GM19025 (cell line): Measurements from ENCODE around the gene C1QTNF1.

ENCODE experiments used
- ATAC-seq: cut with Tn5 transposase; IDR thresholded peaks from one replicate; pipeline ENCODE4 v1.9.1; 2021; ENCODE audit warnings: mild to moderate bottlenecking, low read depth, moderate library complexity; ENCODE audit not compliant: unreplicated experiment

Gene C1QTNF1, protein sequence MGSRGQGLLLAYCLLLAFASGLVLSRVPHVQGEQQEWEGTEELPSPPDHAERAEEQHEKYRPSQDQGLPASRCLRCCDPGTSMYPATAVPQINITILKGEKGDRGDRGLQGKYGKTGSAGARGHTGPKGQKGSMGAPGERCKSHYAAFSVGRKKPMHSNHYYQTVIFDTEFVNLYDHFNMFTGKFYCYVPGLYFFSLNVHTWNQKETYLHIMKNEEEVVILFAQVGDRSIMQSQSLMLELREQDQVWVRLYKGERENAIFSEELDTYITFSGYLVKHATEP

GRCh38 chr17:79023886-79024771 is at the start of gene C1QTNF1:
Gene C1QTNF1 (plus strand): TSS chr17:79024169. CDS start chr17:79043969, 19,800 bp downstream.
- ATAC-seq = no peak

- ATAC-seq = no peak
Observed at GRCh38 chr17:78974635-78975591, 49.1 kb upstream of the C1QTNF1 start.

GRCh38 chr17:78976907-78977680 is 46.9 kb upstream of the C1QTNF1 start:
- no peak for ATAC-seq

DNA sequence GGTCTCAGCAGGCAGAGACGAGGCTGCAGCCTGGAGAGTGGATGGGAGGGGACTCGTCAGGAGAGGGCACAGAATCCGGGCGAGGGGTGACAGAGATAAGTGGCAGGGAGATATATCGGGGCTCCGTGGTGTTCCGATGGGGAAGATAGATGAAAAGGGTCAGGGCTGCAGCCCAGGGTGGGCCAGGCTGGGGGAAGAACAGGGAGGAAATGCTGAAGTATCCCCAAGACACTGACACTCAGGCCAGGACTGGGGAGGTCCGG is 46.4 kb upstream of the C1QTNF1 start:
- no peak for ATAC-seq

GRCh38 chr17:78977997-78978973 is 45.7 kb upstream of the C1QTNF1 start:
- no peak for ATAC-seq

- no peak for ATAC-seq
Observed at GRCh38 chr17:78979780-78980623, 44.0 kb upstream of the C1QTNF1 start, which contains the start of gene LGALS3BP. Gene LGALS3BP (minus strand): TSS chr17:78979923. CDS start chr17:78977191, 2,732 bp downstream.

DNA sequence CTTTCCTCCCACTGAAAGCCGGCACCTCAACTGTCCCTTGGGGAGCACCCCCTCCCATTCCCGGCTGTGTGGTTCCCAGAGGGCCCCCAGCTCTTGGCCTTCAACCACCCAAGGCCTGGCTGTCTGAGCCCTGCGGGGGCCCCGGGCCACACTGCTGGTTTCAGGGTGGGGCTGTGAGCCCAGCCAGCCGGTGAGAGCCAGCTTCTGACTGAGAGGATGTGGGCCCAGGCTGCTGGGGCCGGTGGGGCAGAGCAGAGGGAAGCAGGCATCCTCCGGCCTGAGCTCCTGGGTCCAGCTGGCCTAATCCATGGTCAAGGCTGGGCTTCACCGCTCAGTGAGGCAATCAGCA is 43.4 kb upstream of the C1QTNF1 start:
- no peak for ATAC-seq

- no peak for ATAC-seq
Observed at GRCh38 chr17:78981010-78981888, 42.7 kb upstream of the C1QTNF1 start.

DNA sequence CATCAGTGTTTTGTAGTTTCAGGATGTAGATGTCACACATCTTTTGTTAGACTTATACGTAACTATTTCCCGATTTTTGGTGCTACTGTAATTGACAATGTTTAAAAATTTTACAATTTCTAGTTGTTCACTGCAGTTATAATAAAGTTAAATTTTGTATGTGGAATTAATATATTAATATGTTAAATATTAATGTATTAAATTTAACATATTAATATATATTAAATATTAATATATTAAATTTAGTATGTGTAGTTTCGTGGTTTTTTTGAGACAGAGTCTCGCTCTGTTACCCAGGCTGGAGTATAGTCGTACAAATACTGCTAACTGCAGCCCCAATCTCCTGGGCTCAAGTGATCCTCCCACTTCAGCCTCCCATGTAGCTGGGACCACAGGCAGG is 38.6 kb upstream of the C1QTNF1 start:
- no peak for ATAC-seq

GRCh38 chr17:78986048-78986648 is 37.8 kb upstream of the C1QTNF1 start:
- ATAC-seq = no peak

- no peak for ATAC-seq
Observed at GRCh38 chr17:78986649-78987328, 37.2 kb upstream of the C1QTNF1 start.

DNA sequence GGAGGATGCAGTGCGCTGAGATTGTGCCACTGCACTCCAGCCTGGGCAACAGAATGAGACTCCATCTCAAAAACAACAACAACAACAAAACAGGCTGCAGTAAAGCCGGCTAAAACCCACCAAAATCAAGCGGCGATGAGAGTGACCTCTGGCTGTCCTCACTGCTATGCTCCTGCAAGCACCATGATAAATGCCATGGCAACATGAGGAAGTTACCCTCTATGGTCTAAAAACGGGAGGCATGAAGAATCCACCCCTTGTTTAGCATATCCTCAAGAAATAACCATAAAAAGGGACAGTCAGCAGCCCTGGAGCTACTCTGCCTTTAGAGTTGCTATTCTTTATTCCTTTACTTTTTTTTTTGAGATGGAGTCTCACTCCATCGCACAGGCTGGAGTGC is 35.8 kb upstream of the C1QTNF1 start:
- ATAC-seq = no peak

DNA sequence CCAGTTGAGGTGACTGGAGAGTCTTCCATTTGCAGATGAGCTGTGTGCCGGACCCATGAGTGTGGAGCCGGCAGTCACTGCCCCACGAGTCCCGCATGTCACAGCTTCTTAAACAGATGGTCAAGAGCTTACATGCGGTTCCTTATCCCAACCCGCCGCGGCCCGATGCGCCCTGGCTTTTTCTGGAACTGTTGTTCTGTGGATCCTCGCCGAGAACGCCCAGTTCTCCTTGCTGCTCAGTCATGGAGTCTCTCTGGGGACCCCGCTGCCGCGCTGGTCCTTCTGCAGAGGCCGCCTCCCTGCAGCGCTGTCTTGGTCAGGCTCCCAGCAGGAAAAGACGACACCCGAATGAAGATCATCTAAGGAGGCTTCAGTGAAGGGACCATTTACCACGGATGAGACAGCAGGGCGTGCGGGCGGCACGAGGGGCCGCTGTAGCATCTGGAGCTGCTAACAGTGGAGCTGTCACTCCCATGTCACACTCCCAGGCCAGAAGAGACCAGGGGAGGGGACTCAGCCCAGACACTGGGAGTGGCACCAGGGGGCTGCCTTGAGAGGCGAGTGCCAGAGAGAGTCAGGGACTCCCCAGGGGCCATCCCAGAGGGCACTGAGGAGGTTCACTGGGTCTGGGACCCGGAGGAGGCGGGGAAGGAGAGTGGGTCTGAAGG is 33.5 kb upstream of the C1QTNF1 start:
- ATAC-seq = no peak

- ATAC-seq = no peak
Observed at GRCh38 chr17:78991017-78991738, 32.8 kb upstream of the C1QTNF1 start.

DNA sequence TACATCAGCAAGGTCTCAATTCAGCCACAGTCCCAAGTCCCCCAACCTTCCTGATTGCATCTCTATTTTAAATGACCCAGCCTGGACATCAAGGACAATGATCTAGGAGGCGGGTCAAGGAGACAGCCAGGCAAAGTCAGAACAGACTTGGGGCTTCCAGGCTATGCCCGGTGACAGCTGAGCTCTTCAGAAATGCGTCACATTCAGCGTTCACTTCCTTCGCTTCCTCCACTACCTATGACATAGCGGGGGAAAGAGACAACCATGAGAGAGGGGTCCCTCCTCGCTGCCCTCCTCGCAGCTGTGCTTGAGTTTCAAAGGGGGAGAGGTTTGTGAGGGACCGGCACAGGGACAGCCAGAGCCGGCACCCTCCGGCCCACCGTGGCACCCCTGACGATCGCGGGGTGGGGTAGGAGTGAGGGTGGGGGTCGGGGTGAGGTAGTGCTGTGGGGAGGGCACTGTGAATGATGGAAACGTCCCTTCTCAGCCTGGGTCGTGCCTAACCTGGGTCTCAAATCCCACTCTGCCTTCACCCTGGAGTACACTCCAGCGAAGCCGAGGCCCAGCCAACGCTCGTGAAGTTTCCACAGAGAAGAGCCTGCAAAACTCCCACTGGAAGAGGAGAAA is 31.9 kb upstream of the C1QTNF1 start:
- ATAC-seq = no peak
